HL-60 (cell line): ENCODE results near the gene LTN1.

Experiments used
- POLR2AphosphoS5 ChIP-seq: IDR thresholded peaks from 2 replicates; pipeline ENCODE4 v1.6.1; 2012; ENCODE audit warnings: low read depth
- TF ChIP-seq, protein P1 (sequence below): IDR thresholded peaks from one replicate; pipeline ENCODE4 v1.5.1; 2011; ENCODE audit warnings: low read length, control low read depth, inconsistent platforms; ENCODE audit not compliant: insufficient read depth

DNA sequence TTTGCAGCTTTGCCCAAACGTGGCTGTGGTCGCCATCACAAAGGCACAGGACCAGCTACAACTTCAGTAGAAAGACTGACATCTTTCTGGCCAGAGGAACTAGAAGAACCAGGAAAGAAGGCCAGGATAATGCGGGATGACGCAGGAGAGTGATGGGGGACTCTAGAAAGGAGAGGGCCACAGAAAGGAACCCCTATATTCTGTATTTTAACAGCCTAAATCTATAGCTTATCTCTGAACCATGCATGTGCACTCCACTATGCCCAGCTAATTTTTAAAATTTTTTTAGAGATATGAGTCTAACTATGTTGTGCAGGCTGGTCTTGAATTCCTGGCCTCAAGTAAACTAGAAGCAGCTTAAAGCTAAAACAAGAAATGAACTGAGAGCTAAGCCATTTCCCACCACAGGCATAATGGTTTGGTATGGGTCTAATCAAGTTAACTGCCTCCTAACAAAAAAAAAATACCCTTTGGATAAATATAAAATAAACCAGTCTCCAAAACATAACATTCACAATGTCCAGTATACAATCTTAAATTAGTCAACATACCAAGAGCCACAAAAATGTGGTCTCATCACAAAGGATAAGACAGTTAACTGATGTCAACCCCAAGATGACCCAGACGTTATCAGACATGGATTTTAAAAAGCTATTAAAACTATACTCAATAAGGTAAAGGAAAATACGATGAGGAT lies 18.0 kb downstream of the LTN1 start:
- no peak for TF ChIP-seq POLR2AphosphoS5
- TF ChIP-seq, protein P1, sequence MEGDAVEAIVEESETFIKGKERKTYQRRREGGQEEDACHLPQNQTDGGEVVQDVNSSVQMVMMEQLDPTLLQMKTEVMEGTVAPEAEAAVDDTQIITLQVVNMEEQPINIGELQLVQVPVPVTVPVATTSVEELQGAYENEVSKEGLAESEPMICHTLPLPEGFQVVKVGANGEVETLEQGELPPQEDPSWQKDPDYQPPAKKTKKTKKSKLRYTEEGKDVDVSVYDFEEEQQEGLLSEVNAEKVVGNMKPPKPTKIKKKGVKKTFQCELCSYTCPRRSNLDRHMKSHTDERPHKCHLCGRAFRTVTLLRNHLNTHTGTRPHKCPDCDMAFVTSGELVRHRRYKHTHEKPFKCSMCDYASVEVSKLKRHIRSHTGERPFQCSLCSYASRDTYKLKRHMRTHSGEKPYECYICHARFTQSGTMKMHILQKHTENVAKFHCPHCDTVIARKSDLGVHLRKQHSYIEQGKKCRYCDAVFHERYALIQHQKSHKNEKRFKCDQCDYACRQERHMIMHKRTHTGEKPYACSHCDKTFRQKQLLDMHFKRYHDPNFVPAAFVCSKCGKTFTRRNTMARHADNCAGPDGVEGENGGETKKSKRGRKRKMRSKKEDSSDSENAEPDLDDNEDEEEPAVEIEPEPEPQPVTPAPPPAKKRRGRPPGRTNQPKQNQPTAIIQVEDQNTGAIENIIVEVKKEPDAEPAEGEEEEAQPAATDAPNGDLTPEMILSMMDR: no peak
